CD4-positive, alpha-beta memory T cell (primary cell): Measurements from ENCODE around the gene CEACAM19. TPM values are rescaled to one million over a fixed set of nuclear protein-coding genes. Genes with fewer than 3 reads are reported as not detected.

ENCODE experiments used
- CTCF ChIA-PET: fragments of 350-600 bp; sonication (Branson Sonifier 250); formaldehyde crosslinking; loops from one replicate; lab custom pipeline; 2021; ENCODE audit warnings: inconsistent platforms; ENCODE audit not compliant: partially characterized antibody; lab: Charles Lee
- POLR2A ChIA-PET: fragments of 350-600 bp; sonication (Branson Sonifier 250); formaldehyde crosslinking; loops from one replicate; lab custom pipeline; 2021; ENCODE audit not compliant: partially characterized antibody; lab: Charles Lee
- DNase-seq, 5 donors: peaks; one replicate each; pipeline versions ENCODE4 v3.0.0 to v3.0.0-alpha.2; 2020 to 2022; ENCODE audit warnings: mixed read lengths in 1 of 5
- H3K27ac ChIP-seq: one replicate; pipeline ENCODE4 v1.7.0; 2013; ENCODE audit warnings: low read depth, low read length
- H3K27me3 ChIP-seq: 2 replicates; pipeline ENCODE4 v1.7.0; 2013; ENCODE audit warnings: mild to moderate bottlenecking, low read length, moderate library complexity; ENCODE audit not compliant: insufficient read depth
- H3K36me3 ChIP-seq: 2 replicates; pipeline ENCODE4 v1.7.0; 2013; ENCODE audit warnings: mild to moderate bottlenecking, low read length, moderate library complexity; ENCODE audit not compliant: insufficient read depth
- H3K4me1 ChIP-seq: 2 replicates; pipeline ENCODE4 v1.7.0; 2013; ENCODE audit warnings: mild to moderate bottlenecking, low read length, moderate library complexity; ENCODE audit not compliant: insufficient read depth
- H3K4me3 ChIP-seq, 2 donors: one replicate each; pipeline ENCODE4 v1.7.0; 2013; ENCODE audit warnings: low read length in 2 of 2, mild to moderate bottlenecking in 1 of 2
- H3K9me3 ChIP-seq, 2 donors: one replicate each; pipeline ENCODE4 v1.7.0; 2013; ENCODE audit warnings: low read length in 2 of 2, control low read depth in 1 of 2; ENCODE audit not compliant: control insufficient read depth in 1 of 2
- H3K27ac Mint-ChIP-seq, 7 donors: one replicate each; pipeline ENCODE4 v1.8.0; 2020 to 2021; ENCODE audit warnings: mixed read lengths in 7 of 7, mild to moderate bottlenecking in 6 of 7, inconsistent platforms in 3 of 7, moderate library complexity in 3 of 7
- H3K27me3 Mint-ChIP-seq, 2 donors: one replicate each; pipeline ENCODE4 v1.8.0; 2020 to 2021; ENCODE audit warnings: mixed read lengths in 2 of 2
- H3K36me3 Mint-ChIP-seq, 2 donors: one replicate each; pipeline ENCODE4 v1.8.0; 2020 to 2021; ENCODE audit warnings: mixed read lengths in 2 of 2, inconsistent platforms in 1 of 2, mild to moderate bottlenecking in 1 of 2
- H3K4me1 Mint-ChIP-seq, 4 donors: one replicate each; pipeline ENCODE4 v1.8.0; 2020 to 2021; ENCODE audit warnings: mixed read lengths in 4 of 4, mild to moderate bottlenecking in 1 of 4
- H3K4me3 Mint-ChIP-seq, 8 donors: one replicate each; pipeline ENCODE4 v1.8.0; 2020 to 2021; ENCODE audit warnings: mixed read lengths in 8 of 8, mild to moderate bottlenecking in 7 of 8, moderate library complexity in 6 of 8, inconsistent platforms in 3 of 8
- H3K9me3 Mint-ChIP-seq, 8 donors: one replicate each; pipeline ENCODE4 v1.8.0; 2020 to 2021; ENCODE audit warnings: mixed read lengths in 8 of 8, mild to moderate bottlenecking in 5 of 8, inconsistent platforms in 3 of 8, moderate library complexity in 1 of 8
- intact Hi-C: fragments of 100-400 bp; cut with micrococcal nuclease; formaldehyde crosslinking; loops from one replicate; pipeline ENCODE4 v1.15.1; 2023
- polyA plus RNA-seq, 2 donors: library from polyadenylated mRNA; unstranded; fragments of 300-500 nt; fragmentation: Illumina TruSeq; gene quantifications; one replicate each; pipeline ENCODE4 v1.2.3, GENCODE V29; 2021
- total RNA-seq, 2 experiments: library from RNA; stranded (reverse); gene quantifications; one replicate each; pipeline ENCODE4 v1.2.3, GENCODE V29; 2021

Gene CEACAM19
- total and polyA plus RNA-seq, 4 experiments from 2014 or later: 1.3 to 1.4 TPM; not detected in 2

- peak overlapping the region; percentile 85 to 97 (median 95) for H3K27ac Mint-ChIP-seq
- peak overlapping the region in 1 of 2 donors; percentile 10 for H3K4me3 ChIP-seq
- H3K4me1 ChIP-seq: peaks cover 22% of the 10 kb centered on the region
- no peak for DNase-seq
- H3K36me3 Mint-ChIP-seq: no peaks in the 10 kb centered on the region
- intact Hi-C loops: loop anchor here (10.0 kb wide), 1 partner anchor 262 kb away; the partner anchor contains the start of gene CLPTM1
- no peaks in the 10 kb centered on the region for H3K27me3 ChIP-seq
- H3K9me3 ChIP-seq: no peaks in the 10 kb centered on the region
- peak overlapping the region; percentile 70 for H3K27ac ChIP-seq
- POLR2A ChIA-PET: interaction anchor here (2.6 kb wide), 1 partner anchor 32 kb away, joined by 9 read pairs; no protein-coding TSS in a partner anchor
- no peaks in the 10 kb centered on the region for H3K36me3 ChIP-seq
- H3K4me1 Mint-ChIP-seq: peaks cover 16 to 40% (median 22%) of the 10 kb centered on the region in 4 donors
- H3K9me3 Mint-ChIP-seq: no peaks in the 10 kb centered on the region
- H3K4me3 Mint-ChIP-seq: peak overlapping the region; percentile 61 to 83 (median 76)
- CTCF ChIA-PET: interaction anchor here (1.5 to 6.8 kb wide), 3 partner anchors 31 to 91 kb away, joined by 6 to 88 read pairs (median 6); no protein-coding TSS in a partner anchor
- peaks cover 3 to 6% of the 10 kb centered on the region in 2 donors for H3K27me3 Mint-ChIP-seq
Measured at GRCh38 chr19:44692379-44692721, 21.1 kb downstream of the CEACAM19 start.

- peaks cover 22% of the 10 kb centered on the region for H3K4me1 ChIP-seq
- POLR2A ChIA-PET: no interaction called here
- intact Hi-C loops: loop anchor here (10.0 kb wide), 1 partner anchor 261 kb away; the partner anchor contains the start of gene CLPTM1
- H3K9me3 ChIP-seq: no peaks in the 10 kb centered on the region
- Mint-ChIP-seq H3K36me3 (no peaks in the 10 kb centered on the region), H3K9me3 (no peaks in the 10 kb centered on the region), H3K4me1 (peaks cover 14 to 37% (median 20%) of the 10 kb centered on the region in 4 donors), H3K4me3 (peak overlapping the region in 4 of 8 donors; percentile 10 to 61 (median 44)), H3K27ac (peak overlapping the region in 6 of 7 donors; percentile 72 to 92 (median 88)), H3K27me3 (no peaks in the 10 kb centered on the region)
- peak in 1 of 5 donors; percentile 14 for DNase-seq
- H3K27ac ChIP-seq: no peak overlapping the region
- no peaks in the 10 kb centered on the region for H3K36me3 ChIP-seq
- CTCF ChIA-PET: no interaction called here
- H3K27me3 ChIP-seq: no peaks in the 10 kb centered on the region
- no peak overlapping the region for H3K4me3 ChIP-seq
Measured at GRCh38 chr19:44694184-44694579, 22.9 kb downstream of the CEACAM19 start.

- Histone ChIP-seq H3K27me3 (no peaks in the 10 kb centered on the region), H3K4me1 (peaks cover 13% of the 10 kb centered on the region), H3K27ac (no peak overlapping the region), H3K36me3 (no peaks in the 10 kb centered on the region), H3K4me3 (no peak overlapping the region), H3K9me3 (no peaks in the 10 kb centered on the region)
- intact Hi-C loops: loop anchor here (10.0 kb wide), 1 partner anchor 258 kb away; the partner anchor contains the start of gene CLPTM1
- Mint-ChIP-seq H3K4me1 (peaks cover 7 to 21% (median 12%) of the 10 kb centered on the region in 4 donors), H3K4me3 (no peak overlapping the region), H3K9me3 (no peaks in the 10 kb centered on the region), H3K27me3 (no peaks in the 10 kb centered on the region), H3K27ac (peak overlapping the region in 2 of 7 donors; percentile 41 to 48), H3K36me3 (no peaks in the 10 kb centered on the region)
- POLR2A ChIA-PET: no interaction called here
- CTCF ChIA-PET: no interaction called here
- no peak for DNase-seq
Measured at GRCh38 chr19:44696939-44697669, 25.8 kb downstream of the CEACAM19 start.

GRCh38 chr19:44697670-44698034, 26.4 kb downstream of the CEACAM19 start:
- ChIA-PET POLR2A (no interaction called here), CTCF (no interaction called here)
- DNase-seq: no peak
- intact Hi-C loops: loop anchor here (10.0 kb wide), 1 partner anchor 257 kb away; the partner anchor contains the start of gene CLPTM1
- Histone ChIP-seq H3K27ac (no peak overlapping the region), H3K4me1 (peaks cover 8% of the 10 kb centered on the region), H3K9me3 (no peaks in the 10 kb centered on the region), H3K36me3 (no peaks in the 10 kb centered on the region), H3K27me3 (no peaks in the 10 kb centered on the region), H3K4me3 (no peak overlapping the region)
- peak overlapping the region in 1 of 7 donors; percentile 48 for H3K27ac Mint-ChIP-seq
- H3K9me3 Mint-ChIP-seq: no peaks in the 10 kb centered on the region
- H3K4me1 Mint-ChIP-seq: peaks cover 2 to 15% (median 7%) of the 10 kb centered on the region in 4 donors
- no peak overlapping the region for H3K4me3 Mint-ChIP-seq
- H3K27me3 Mint-ChIP-seq: no peaks in the 10 kb centered on the region
- H3K36me3 Mint-ChIP-seq: no peaks in the 10 kb centered on the region

GRCh38 chr19:44698492-44699201, 27.4 kb downstream of the CEACAM19 start, which contains the start of gene CEACAM16:
CEACAM16 (plus strand) TSS chr19:44699151; CDS start chr19:44701457, 2,306 bp downstream.
- Mint-ChIP-seq H3K4me1 (peaks cover 0 to 12% (median 4%) of the 10 kb centered on the region in 4 donors), H3K27me3 (no peaks in the 10 kb centered on the region), H3K9me3 (no peaks in the 10 kb centered on the region), H3K27ac (no peak within 1 kb of the TSS), H3K4me3 (no peak within 1 kb of the TSS), H3K36me3 (no peaks in the 10 kb centered on the region)
- ChIA-PET POLR2A (no interaction called here), CTCF (no interaction called here)
- no peaks in the 10 kb centered on the region for H3K9me3 ChIP-seq
- H3K36me3 ChIP-seq: no peaks in the 10 kb centered on the region
- DNase-seq: no peak
- intact Hi-C loops: loop anchor here (10.0 kb wide), 1 partner anchor 256 kb away; the partner anchor contains the start of gene CLPTM1
- no peak within 1 kb of the TSS for H3K4me3 ChIP-seq
- no peaks in the 10 kb centered on the region for H3K27me3 ChIP-seq
- no peak within 1 kb of the TSS for H3K27ac ChIP-seq
- peaks cover 3% of the 10 kb centered on the region for H3K4me1 ChIP-seq

- no peaks in the 10 kb centered on the region for H3K27me3 Mint-ChIP-seq
- no peak overlapping the region for H3K27ac Mint-ChIP-seq
Measured at GRCh38 chr19:44700547-44700946, 29.3 kb downstream of the CEACAM19 start.

GRCh38 chr19:44701228-44701627, 29.9 kb downstream of the CEACAM19 start:
- Mint-ChIP-seq H3K27me3 (no peaks in the 10 kb centered on the region), H3K36me3 (no peaks in the 10 kb centered on the region), H3K27ac (no peak overlapping the region), H3K9me3 (no peaks in the 10 kb centered on the region), H3K4me3 (no peak overlapping the region), H3K4me1 (peaks cover 0 to 5% (median 0%) of the 10 kb centered on the region in 4 donors)
- no peaks in the 10 kb centered on the region for H3K9me3 ChIP-seq
- intact Hi-C loops: no loop called here
- ChIA-PET POLR2A (no interaction called here), CTCF (no interaction called here)
- H3K27ac ChIP-seq: no peak overlapping the region
- no peaks in the 10 kb centered on the region for H3K4me1 ChIP-seq
- no peaks in the 10 kb centered on the region for H3K36me3 ChIP-seq
- H3K4me3 ChIP-seq: no peak overlapping the region
- no peak for DNase-seq
- no peaks in the 10 kb centered on the region for H3K27me3 ChIP-seq

More at GRCh38 chr19:44700547-44700946, 29.3 kb downstream of the CEACAM19 start:
- H3K4me1 Mint-ChIP-seq: peaks cover 0 to 5% (median 0%) of the 10 kb centered on the region in 4 donors
- no peaks in the 10 kb centered on the region for H3K36me3 ChIP-seq
- intact Hi-C loops: no loop called here
- no peaks in the 10 kb centered on the region for H3K9me3 ChIP-seq
- no peaks in the 10 kb centered on the region for H3K9me3 Mint-ChIP-seq
- no peaks in the 10 kb centered on the region for H3K27me3 ChIP-seq
- H3K36me3 Mint-ChIP-seq: no peaks in the 10 kb centered on the region
- CTCF ChIA-PET: no interaction called here
- no peak overlapping the region for H3K4me3 ChIP-seq
- no peaks in the 10 kb centered on the region for H3K4me1 ChIP-seq
- H3K27ac ChIP-seq: no peak overlapping the region
- POLR2A ChIA-PET: no interaction called here
- no peak overlapping the region for H3K4me3 Mint-ChIP-seq
- no peak for DNase-seq
